Heart right ventricle (tissue), 16 donors: Measurements from ENCODE around the gene EFNA5. TPM values are rescaled to one million over a fixed set of nuclear protein-coding genes. Genes with fewer than 3 reads are reported as not detected.

Experiments
- ATAC-seq, 8 donors: fragments of 200-7000 bp; cut with Tn5 transposase; one replicate each; pipeline ENCODE4 v1.9.1; 2020; ENCODE audit warnings: mild to moderate bottlenecking in 8 of 8, moderate library complexity in 8 of 8, moderate number of reproducible peaks in 1 of 8
- DNase-seq, 2 donors: peaks; one replicate each; pipeline ENCODE4 v3.0.0-alpha.2; 2020
- H3K27ac ChIP-seq, 10 donors: fragments of 200-600 bp; sonication (generic) in 2 of 10; one replicate each; pipeline versions ENCODE4 v1.5.0 to v1.8.0; 2020 to 2022; ENCODE audit warnings: mild to moderate bottlenecking in 3 of 10
- H3K27me3 ChIP-seq, 7 donors: fragments of 200-600 bp; one replicate each; pipeline ENCODE4 v1.8.0; 2021 to 2022; ENCODE audit warnings: mild to moderate bottlenecking in 2 of 7
- H3K36me3 ChIP-seq, 9 donors: fragments of 200-600 bp; sonication (generic) in 1 of 9; one replicate each; pipeline versions ENCODE4 v1.5.0 to v1.8.0; 2020 to 2022; ENCODE audit warnings: mild to moderate bottlenecking in 2 of 9
- H3K4me1 ChIP-seq, 9 donors: fragments of 200-600 bp; sonication (generic) in 1 of 9; one replicate each; pipeline versions ENCODE4 v1.5.0 to v1.8.0; 2020 to 2022; ENCODE audit warnings: mild to moderate bottlenecking in 4 of 9
- H3K4me3 ChIP-seq, 10 donors: fragments of 200-600 bp; sonication (generic) in 2 of 10; one replicate each; pipeline versions ENCODE4 v1.5.0 to v1.8.0; 2020 to 2022; ENCODE audit warnings: mild to moderate bottlenecking in 7 of 10, moderate library complexity in 2 of 10
- H3K9me3 ChIP-seq, 11 donors: fragments of 200-600 bp in 10 of 11; sonication (generic) in 2 of 11; one replicate each; pipeline versions ENCODE4 v1.5.0 to v1.8.0; 2013 to 2022; ENCODE audit warnings: mild to moderate bottlenecking in 2 of 11, control low read depth in 1 of 11, moderate library complexity in 1 of 11
- whole genome bisulfite sequencing, 2 donors: extraction: QIAGEN DNeasy Blood & Tissue Kit; methylation state at CpG; one replicate each; pipeline ENCODE4 v1.1.7; 2013; ENCODE audit warnings: inconsistent platforms in 1 of 2; 5-methylcytosine and 5-hydroxymethylcytosine counted together
- intact Hi-C, 10 donors: fragments of 100-400 bp; cut with DNase I; formaldehyde crosslinking; loops; one replicate each; pipeline versions ENCODE4 v1.11.1 to v1.14.2; 2022
- polyA plus RNA-seq, 2 donors: library from polyadenylated mRNA; stranded (reverse); fragments of 200-250 nt; gene quantifications; one replicate each; pipeline ENCODE4 v1.2.3, GENCODE V29; 2013
- total RNA-seq, 10 donors: library from RNA; stranded (reverse); fragmentation: NEBNext Ultra II Directional in 3 of 10; extraction: Animal tissue kit (Norgen Biotek cat#: 25700) in 3 of 10; gene quantifications; one replicate each; pipeline versions ENCODE4 v1.2.1 to v1.2.4, GENCODE V29; 2021 to 2023
- TF ChIP-seq, protein P1 (sequence below), 9 donors: fragments of 200-600 bp; sonication (generic) in 2 of 9; IDR thresholded peaks; one replicate each; pipeline versions ENCODE4 v1.5.0 to v1.8.0; 2021 to 2022; ENCODE audit warnings: antibody characterized with exemption in 9 of 9, mild to moderate bottlenecking in 5 of 9, moderate library complexity in 1 of 9
- donor health status: Arrhythmogenic right ventricular cardiomyopathy.
- donor health status: ischemic (EF 13 %, LVEDD 7.1; RV severe dilation, severe dysfunction).
- donor health status: healthy with polysubstance abuse.
- donor health status: DM: no; HTN: yes; CAD: no.
- donor health status: DM: no; HTN: no; CAD: no.
- donor health status: ischemic (EF 25% LVEDD 6.9; RV normal size, moderate dysfunction).
- donor health status: ischemic (EF 25% LVEDD 5.7; RV mildly dilated, moderate dysfunction).
- donor health status: healthy.
- donor health status: DM: yes; HTN: yes; CAD: no.
- donor health status: Ischemic cardiomyopathy.
- donor health status: ischemic (EF 35%, LVEDD 5.7; RV mildly dilated, moderate dysfunction).
- donor health status: nonischemic (EF 11% LVEDD 7.7; RV severe dilation, severe dysfunction).
- donor health status: DM: yes; HTN: yes; CAD: no.
- donor health status: PGD.
- donor health status: ischemic (EF 29% LVEDD 5.4; RV normal size, mild dysfunction).
- donor health status: nonischemic (EF 23%, LVEDD 6.1; RV moderate dilation, normal function).

EFNA5 gene
- total and polyA plus RNA-seq, 12 donors: 6.9 to 49.4 (median 33.9) TPM

DNA sequence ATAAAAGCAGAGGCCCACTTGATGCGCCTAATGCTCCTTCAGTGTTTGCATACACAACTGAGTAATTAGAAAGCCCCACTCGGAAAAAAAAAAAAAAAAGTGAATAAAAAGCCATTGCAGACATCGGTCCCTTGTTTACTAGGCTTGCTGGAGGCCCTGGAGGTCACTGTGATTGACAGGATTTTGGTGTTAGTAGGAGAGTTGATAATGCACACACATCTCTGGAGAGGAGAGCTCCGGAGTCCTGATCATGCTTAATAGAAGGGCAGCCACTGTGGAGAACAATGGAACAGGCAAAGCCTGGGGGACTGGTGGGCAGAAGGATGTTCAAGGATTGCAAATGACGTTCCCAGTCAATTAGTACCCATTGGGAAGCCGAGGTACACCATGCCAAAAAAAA is 152.5 kb downstream of the EFNA5 start:
- intact Hi-C loops: no loop called here
- ATAC-seq (peak in 4 of 8 donors; percentile 55 to 58 (median 58)), DNase-seq (no peak)
- H3K4me3 ChIP-seq: no peak overlapping the region
- peaks cover 0 to 24% (median 0%) of the 10 kb centered on the region in 9 donors for H3K4me1 ChIP-seq
- TF ChIP-seq, protein P1, sequence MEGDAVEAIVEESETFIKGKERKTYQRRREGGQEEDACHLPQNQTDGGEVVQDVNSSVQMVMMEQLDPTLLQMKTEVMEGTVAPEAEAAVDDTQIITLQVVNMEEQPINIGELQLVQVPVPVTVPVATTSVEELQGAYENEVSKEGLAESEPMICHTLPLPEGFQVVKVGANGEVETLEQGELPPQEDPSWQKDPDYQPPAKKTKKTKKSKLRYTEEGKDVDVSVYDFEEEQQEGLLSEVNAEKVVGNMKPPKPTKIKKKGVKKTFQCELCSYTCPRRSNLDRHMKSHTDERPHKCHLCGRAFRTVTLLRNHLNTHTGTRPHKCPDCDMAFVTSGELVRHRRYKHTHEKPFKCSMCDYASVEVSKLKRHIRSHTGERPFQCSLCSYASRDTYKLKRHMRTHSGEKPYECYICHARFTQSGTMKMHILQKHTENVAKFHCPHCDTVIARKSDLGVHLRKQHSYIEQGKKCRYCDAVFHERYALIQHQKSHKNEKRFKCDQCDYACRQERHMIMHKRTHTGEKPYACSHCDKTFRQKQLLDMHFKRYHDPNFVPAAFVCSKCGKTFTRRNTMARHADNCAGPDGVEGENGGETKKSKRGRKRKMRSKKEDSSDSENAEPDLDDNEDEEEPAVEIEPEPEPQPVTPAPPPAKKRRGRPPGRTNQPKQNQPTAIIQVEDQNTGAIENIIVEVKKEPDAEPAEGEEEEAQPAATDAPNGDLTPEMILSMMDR (IDR thresholded peaks at IDR 0.05): no peak
- no peaks in the 10 kb centered on the region for H3K9me3 ChIP-seq
- H3K27ac ChIP-seq: peak overlapping the region in 1 of 10 donors; percentile 31
- no peaks in the 10 kb centered on the region for H3K36me3 ChIP-seq
- no peaks in the 10 kb centered on the region for H3K27me3 ChIP-seq
- 53 to 58% methylated on average over 6 of the region's 6 CpGs for WGBS, 2 donors

DNA sequence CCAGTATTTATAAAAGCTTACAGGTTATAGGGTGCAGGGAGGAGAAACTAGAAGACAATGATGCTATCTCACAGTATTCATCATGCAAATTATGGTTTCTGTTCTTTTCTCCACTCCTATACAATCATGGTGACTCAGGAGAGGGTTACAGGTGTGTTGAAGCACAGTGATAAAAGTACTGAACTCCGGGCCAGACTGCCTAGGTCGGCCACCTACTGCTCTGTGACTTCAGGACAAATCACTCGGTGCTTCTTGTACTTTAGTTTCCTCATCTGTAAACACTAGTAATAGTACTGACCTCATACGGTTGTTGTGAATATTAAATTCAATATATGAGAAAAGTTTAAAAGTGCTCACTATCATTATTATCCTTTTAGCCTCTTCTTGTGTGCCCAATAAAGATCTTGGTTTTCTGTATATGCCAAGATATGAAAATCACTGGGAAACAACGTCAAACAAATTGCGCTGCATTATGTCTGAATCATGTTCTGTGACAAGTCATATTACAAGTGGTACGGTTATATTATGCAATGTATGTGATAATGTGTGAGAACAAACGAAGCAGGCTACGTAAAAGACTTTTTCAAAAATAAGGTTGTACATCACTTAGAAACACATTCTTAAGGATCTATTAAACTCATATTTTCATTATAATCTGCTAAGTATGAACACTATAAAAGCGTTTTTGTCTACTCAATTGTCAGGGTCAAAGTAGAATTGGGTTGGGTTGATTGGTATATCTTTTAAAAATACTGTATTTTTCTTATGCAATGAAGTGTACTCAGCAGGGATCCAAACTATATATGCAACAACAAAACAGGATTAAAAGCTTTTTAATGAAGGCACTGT is 153.3 kb downstream of the EFNA5 start:
- Histone ChIP-seq H3K36me3 (no peaks in the 10 kb centered on the region), H3K4me1 (peaks cover 0 to 24% (median 0%) of the 10 kb centered on the region in 9 donors), H3K27ac (peak overlapping the region in 1 of 10 donors; percentile 31), H3K4me3 (no peak overlapping the region), H3K9me3 (no peaks in the 10 kb centered on the region), H3K27me3 (no peaks in the 10 kb centered on the region)
- TF ChIP-seq, protein P1 (IDR thresholded peaks at IDR 0.05): no peak
- intact Hi-C loops: no loop called here
- 82 to 85% methylated on average over 10 of the region's 10 CpGs for WGBS, 2 donors
- DNase-seq (no peak), ATAC-seq (peak in 1 of 8 donors; percentile 59)

GRCh38 chr5:107516452-107517184 is 154.1 kb downstream of the EFNA5 start:
- intact Hi-C loops: no loop called here
- WGBS, 2 donors: 79 to 83% methylated on average over 3 of the region's 3 CpGs
- Histone ChIP-seq H3K9me3 (no peaks in the 10 kb centered on the region), H3K27ac (no peak overlapping the region), H3K4me1 (peaks cover 0 to 24% (median 0%) of the 10 kb centered on the region in 9 donors), H3K4me3 (no peak overlapping the region), H3K27me3 (no peaks in the 10 kb centered on the region), H3K36me3 (no peaks in the 10 kb centered on the region)
- TF ChIP-seq, protein P1 (IDR thresholded peaks at IDR 0.05): no peak
- DNase-seq (no peak), ATAC-seq (no peak)

DNA sequence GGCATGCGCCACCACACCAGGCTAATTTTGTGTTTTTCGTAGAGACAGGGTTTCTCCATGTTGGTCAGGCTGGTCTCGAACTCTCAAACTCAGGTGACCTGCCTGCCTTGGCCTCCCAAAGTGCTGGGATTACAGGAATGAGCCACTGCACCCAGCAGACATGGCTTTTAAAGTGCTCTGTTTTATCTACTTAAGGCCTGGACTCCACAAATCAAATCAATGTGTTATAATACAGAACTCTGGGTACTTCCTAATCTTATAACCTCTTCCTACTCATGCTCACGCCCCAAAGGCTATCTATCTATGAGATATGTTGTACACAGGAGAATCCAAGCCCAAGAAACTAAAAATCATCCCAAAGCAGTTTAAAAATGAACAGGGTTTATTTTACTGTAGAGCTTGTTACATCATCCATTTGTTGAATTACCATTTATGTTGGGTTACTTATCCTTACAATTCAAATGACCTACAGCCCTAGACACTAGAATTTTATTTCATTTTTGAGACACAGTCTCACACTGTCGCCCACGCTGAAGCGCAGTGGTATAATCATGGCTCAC is 155.1 kb downstream of the EFNA5 start:
- DNase-seq (no peak), ATAC-seq (no peak)
- H3K27me3 ChIP-seq: no peaks in the 10 kb centered on the region
- no peak overlapping the region for H3K4me3 ChIP-seq
- H3K4me1 ChIP-seq: peaks cover 0 to 20% (median 0%) of the 10 kb centered on the region in 9 donors
- 90 to 92% methylated on average over 7 of the region's 7 CpGs for WGBS, 2 donors
- TF ChIP-seq, protein P1 (IDR thresholded peaks at IDR 0.05): no peak
- no peaks in the 10 kb centered on the region for H3K9me3 ChIP-seq
- H3K36me3 ChIP-seq: no peaks in the 10 kb centered on the region
- intact Hi-C loops: no loop called here
- no peak overlapping the region for H3K27ac ChIP-seq
